K562 (cell line): Measurements from ENCODE around the gene PCOLCE2.

Source experiments
- BCL6 ChIP-seq: fragments of 250-450 bp; sonication (Bioruptor Pico); IDR thresholded peaks from 2 replicates; pipeline ENCODE4 v1.4.0; 2020
- BCOR ChIP-seq: fragments of 450-650 bp; IDR thresholded peaks from 2 replicates; pipeline ENCODE4 v1.6.1; 2016
- FOXK2 ChIP-seq, 2 experiments: fragments of 450-650 bp; IDR thresholded peaks in 1 of 2; conservative IDR thresholded peaks in 1 of 2; 2 replicates each; pipeline ENCODE4 v1.6.1; 2016; ENCODE audit warnings: low read depth in 2 of 2, mild to moderate bottlenecking in 1 of 2
- GATA2 ChIP-seq: sonication (generic); formaldehyde crosslinking; IDR thresholded peaks from 2 replicates; pipeline ENCODE4 v1.4.0; 2020; ENCODE audit warnings: mild to moderate bottlenecking, missing genetic modification reagents
- JUND ChIP-seq, 2 experiments: IDR thresholded peaks; 2 replicates in 1 of 2; 3 replicates in 1 of 2; pipeline ENCODE4 v1.6.1; 2011; ENCODE audit warnings: borderline replicate concordance in 2 of 2, low read depth in 2 of 2, low read length in 2 of 2, improper control_type of control experiment in 1 of 2, missing biosample characterization in 1 of 2, missing genetic modification characterization in 1 of 2, missing genetic modification reagents in 1 of 2
- KDM1A ChIP-seq, 2 experiments: fragments of 450-650 bp; IDR thresholded peaks; 2 replicates each; pipeline ENCODE4 v1.6.1; 2016; ENCODE audit warnings: mild to moderate bottlenecking in 2 of 2
- POLR2AphosphoS5 ChIP-seq: IDR thresholded peaks from 2 replicates; pipeline ENCODE4 v1.6.1; 2011; ENCODE audit warnings: mild to moderate bottlenecking, low read depth, low read length, moderate library complexity; ENCODE audit not compliant: control insufficient read depth, insufficient read depth
- RBM22 ChIP-seq: fragments of 200-400 bp; formaldehyde crosslinking; IDR thresholded peaks from 2 replicates; pipeline ENCODE4 v1.6.1; 2018; ENCODE audit warnings: low read length, low read depth; ENCODE audit not compliant: poor library complexity, severe bottlenecking
- TF ChIP-seq, protein P1 (sequence below): sonication (generic); formaldehyde crosslinking; IDR thresholded peaks from 2 replicates; pipeline ENCODE4 v1.5.0; 2020; ENCODE audit warnings: missing genetic modification reagents
- TF ChIP-seq, protein P2 (sequence below), 3 experiments: IDR thresholded peaks in 2 of 3; conservative IDR thresholded peaks in 1 of 3; 2 replicates each; pipeline ENCODE4 v1.5.1; 2011 to 2012; ENCODE audit warnings: low read length in 3 of 3, mild to moderate bottlenecking in 3 of 3, control low read depth in 2 of 3, improper control_type of control experiment in 1 of 3, inconsistent platforms in 1 of 3, low read depth in 1 of 3, mixed read lengths in 1 of 3, moderate library complexity in 1 of 3; ENCODE audit not compliant: insufficient read depth in 2 of 3

DNA sequence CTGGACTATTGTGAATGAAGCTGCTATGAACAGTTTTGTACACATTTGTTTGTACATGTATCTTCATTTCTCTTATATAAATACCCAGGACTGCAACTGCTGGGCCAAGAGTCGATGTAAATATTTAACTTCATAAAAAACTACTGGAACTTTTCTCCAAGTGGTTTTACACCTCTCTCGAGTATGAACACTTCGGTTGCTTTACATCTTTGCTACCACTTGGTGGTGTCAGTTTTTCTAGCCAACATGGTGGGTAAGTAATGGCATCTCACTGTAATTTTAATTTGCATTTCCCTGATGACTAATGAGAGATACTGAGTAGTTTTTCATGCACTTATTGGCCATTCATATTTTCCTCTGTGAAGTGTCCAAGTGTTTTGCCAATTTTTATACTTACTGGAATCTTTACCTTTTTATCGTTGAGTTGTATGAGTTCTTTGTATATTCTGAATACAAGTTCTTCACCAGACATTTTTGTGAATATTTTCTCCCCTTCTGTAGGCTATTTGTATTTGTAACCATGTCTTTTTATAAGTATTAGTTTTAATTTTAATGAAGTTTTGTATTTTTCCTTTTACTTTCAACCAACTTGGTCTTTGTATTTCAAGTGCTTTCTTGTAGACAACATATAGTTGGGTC is 44.4 kb downstream of the PCOLCE2 start:
- no peak for TF ChIP-seq POLR2AphosphoS5
- no peak for TF ChIP-seq JUND (IDR thresholded peaks at IDR 0.05; ENCODE audit: borderline replicate concordance, low read depth, low read length)
- peak; percentile 34; the same call in 1 of the 3 replicates for TF ChIP-seq JUND (tag; IDR thresholded peaks at IDR 0.05; ENCODE audit: borderline replicate concordance, low read depth, low read length)
- no peak for TF ChIP-seq GATA2 (CRISPR knock-in tag)
- TF ChIP-seq, protein P1, sequence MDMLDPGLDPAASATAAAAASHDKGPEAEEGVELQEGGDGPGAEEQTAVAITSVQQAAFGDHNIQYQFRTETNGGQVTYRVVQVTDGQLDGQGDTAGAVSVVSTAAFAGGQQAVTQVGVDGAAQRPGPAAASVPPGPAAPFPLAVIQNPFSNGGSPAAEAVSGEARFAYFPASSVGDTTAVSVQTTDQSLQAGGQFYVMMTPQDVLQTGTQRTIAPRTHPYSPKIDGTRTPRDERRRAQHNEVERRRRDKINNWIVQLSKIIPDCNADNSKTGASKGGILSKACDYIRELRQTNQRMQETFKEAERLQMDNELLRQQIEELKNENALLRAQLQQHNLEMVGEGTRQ: no peak
- TF ChIP-seq KDM1A (IDR thresholded peaks at IDR 0.05): no peak
- TF ChIP-seq FOXK2 (conservative IDR thresholded peaks at IDR 0.05 in 1 of 2, IDR thresholded peaks at IDR 0.05 in 1 of 2; ENCODE audit: low read depth in 2 of 2): no peak
- TF ChIP-seq, protein P2, sequence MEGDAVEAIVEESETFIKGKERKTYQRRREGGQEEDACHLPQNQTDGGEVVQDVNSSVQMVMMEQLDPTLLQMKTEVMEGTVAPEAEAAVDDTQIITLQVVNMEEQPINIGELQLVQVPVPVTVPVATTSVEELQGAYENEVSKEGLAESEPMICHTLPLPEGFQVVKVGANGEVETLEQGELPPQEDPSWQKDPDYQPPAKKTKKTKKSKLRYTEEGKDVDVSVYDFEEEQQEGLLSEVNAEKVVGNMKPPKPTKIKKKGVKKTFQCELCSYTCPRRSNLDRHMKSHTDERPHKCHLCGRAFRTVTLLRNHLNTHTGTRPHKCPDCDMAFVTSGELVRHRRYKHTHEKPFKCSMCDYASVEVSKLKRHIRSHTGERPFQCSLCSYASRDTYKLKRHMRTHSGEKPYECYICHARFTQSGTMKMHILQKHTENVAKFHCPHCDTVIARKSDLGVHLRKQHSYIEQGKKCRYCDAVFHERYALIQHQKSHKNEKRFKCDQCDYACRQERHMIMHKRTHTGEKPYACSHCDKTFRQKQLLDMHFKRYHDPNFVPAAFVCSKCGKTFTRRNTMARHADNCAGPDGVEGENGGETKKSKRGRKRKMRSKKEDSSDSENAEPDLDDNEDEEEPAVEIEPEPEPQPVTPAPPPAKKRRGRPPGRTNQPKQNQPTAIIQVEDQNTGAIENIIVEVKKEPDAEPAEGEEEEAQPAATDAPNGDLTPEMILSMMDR (IDR thresholded peaks at IDR 0.05 in 2 of 3, conservative IDR thresholded peaks at IDR 0.05 in 1 of 3; ENCODE audit: insufficient read depth in 2 of 3, low read depth in 1 of 3, low read length in 3 of 3): peak; percentile 55 to 65 (median 60); a peak in 5 of 6 replicates
- no peak for TF ChIP-seq BCL6 (CRISPR knock-in tag)
- no peak for TF ChIP-seq BCOR
- no peak for TF ChIP-seq RBM22
